ENCODE measurements around the gene GRAMD1A.

The GRAMD1A gene

DNA sequence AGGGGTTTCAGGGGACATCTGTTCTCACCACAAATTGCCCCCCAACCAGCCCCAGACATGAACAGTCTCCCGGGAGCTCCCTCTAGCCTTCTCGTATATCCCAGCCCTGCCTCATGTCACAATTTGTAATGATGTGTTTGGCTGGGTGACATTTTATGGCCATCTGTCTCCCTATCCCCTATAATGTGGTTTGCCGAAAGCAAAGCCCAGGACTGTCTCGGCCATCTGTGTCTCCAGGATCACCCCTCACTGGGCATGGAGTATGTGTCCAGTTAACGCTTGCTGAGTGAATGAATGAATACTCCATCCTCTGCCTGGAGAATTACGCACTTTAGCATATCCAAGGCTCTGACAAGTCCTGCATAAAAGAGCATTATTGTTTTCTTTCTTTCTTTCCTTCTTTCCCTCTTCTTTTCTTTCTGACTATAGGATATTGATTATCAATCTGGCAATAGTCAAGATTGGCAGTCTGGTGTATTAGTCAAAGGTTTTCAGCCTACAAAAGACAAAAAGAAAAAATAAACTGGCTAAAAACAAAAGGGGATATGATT is 56.5 kb downstream of the GRAMD1A start:
- WGBS = 87% methylated on average over 4 of the region's 6 CpGs
- no peaks in the 10 kb centered on the region for H3K79me1 ChIP-seq (replicated peaks; ENCODE audit: low read length, poor library complexity, severe bottlenecking)
- no peak overlapping the region for H4K91ac ChIP-seq (ENCODE audit: low read length)
- H2BK5ac ChIP-seq (ENCODE audit: low read depth, low read length, poor library complexity, severe bottlenecking) = no peak overlapping the region
- no peak overlapping the region for H3K4ac ChIP-seq (ENCODE audit: low read depth in 1 of 2, low read length in 2 of 2)
- no peaks in the 10 kb centered on the region for H3K36me3 ChIP-seq (ENCODE audit: control insufficient read depth in 1 of 2, insufficient read depth in 2 of 2, low read depth in 1 of 2, low read length in 2 of 2)
- no peak overlapping the region for H4K8ac ChIP-seq (ENCODE audit: low read length)
- no peak overlapping the region for H3K4me3 ChIP-seq (ENCODE audit: insufficient read depth in 1 of 2, low read depth in 1 of 2, low read length in 2 of 2)
- H2BK120ac ChIP-seq (ENCODE audit: low read depth, low read length) = no peak overlapping the region
- no peak overlapping the region for H3K14ac ChIP-seq (ENCODE audit: low read length in 2 of 2)
- H2AFZ ChIP-seq (ENCODE audit: low read depth, low read length) = no peak overlapping the region
- no peak overlapping the region for H2AK5ac ChIP-seq (ENCODE audit: low read length, severe bottlenecking)
- H3K4me2 ChIP-seq (ENCODE audit: low read length, poor library complexity, severe bottlenecking) = no peak overlapping the region
- no peaks in the 10 kb centered on the region for H3K4me1 ChIP-seq (ENCODE audit: control insufficient read depth, insufficient read depth, low read depth, low read length)
- no peaks in the 10 kb centered on the region for H3K9me3 ChIP-seq (ENCODE audit: control insufficient read depth, low read length)
- no peak overlapping the region for H3K18ac ChIP-seq (ENCODE audit: low read depth in 1 of 2, low read length in 2 of 2)
- peaks cover 25 to 34% of the 10 kb centered on the region in 2 experiments for H3K27me3 ChIP-seq (ENCODE audit: control insufficient read depth in 1 of 2, insufficient read depth in 1 of 2, low read length in 2 of 2)
- no peak overlapping the region for H3K9ac ChIP-seq (ENCODE audit: low read length)
- no peak overlapping the region for H2BK12ac ChIP-seq (ENCODE audit: low read length in 2 of 2)
- no peak overlapping the region for H3K27ac ChIP-seq (ENCODE audit: low read length, poor library complexity, severe bottlenecking)
- no peak for DNase-seq
- peak overlapping the region in 1 of 2 experiments; percentile 34 for H3K23ac ChIP-seq (ENCODE audit: low read length in 2 of 2)
- H2BK15ac ChIP-seq (ENCODE audit: low read depth, poor library complexity, severe bottlenecking) = no peak overlapping the region

DNA sequence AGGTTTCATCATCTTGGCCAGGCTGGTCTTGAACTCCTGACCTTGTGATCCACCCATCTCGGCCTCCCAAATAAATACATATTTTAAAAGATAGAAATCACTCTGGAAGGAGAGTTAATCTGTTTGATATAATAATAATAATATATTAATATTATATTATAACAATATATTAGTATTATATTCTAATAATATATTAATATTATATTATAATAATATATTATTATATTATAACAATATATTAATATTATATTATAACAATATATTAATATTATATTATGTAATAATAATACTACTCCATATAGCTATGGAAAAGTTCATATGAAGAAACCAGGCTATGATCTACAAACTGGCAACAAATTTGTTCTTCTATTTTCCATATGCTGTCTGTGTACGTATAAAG is 58.2 kb downstream of the GRAMD1A start:
- Histone ChIP-seq H2AK5ac (ENCODE audit: low read length, severe bottlenecking) (no peak overlapping the region), H2AFZ (ENCODE audit: low read depth, low read length) (no peak overlapping the region), H2BK15ac (ENCODE audit: low read depth, poor library complexity, severe bottlenecking) (no peak overlapping the region), H4K91ac (ENCODE audit: low read length) (no peak overlapping the region), H3K9ac (ENCODE audit: low read length) (no peak overlapping the region), H3K14ac (ENCODE audit: low read length in 2 of 2) (no peak overlapping the region), H3K9me3 (ENCODE audit: control insufficient read depth, low read length) (no peaks in the 10 kb centered on the region), H4K8ac (ENCODE audit: low read length) (no peak overlapping the region), H3K36me3 (ENCODE audit: control insufficient read depth in 1 of 2, insufficient read depth in 2 of 2, low read depth in 1 of 2, low read length in 2 of 2) (no peaks in the 10 kb centered on the region), H3K27me3 (ENCODE audit: control insufficient read depth in 1 of 2, insufficient read depth in 1 of 2, low read length in 2 of 2) (peaks cover 25 to 34% of the 10 kb centered on the region in 2 experiments), H3K4me1 (ENCODE audit: control insufficient read depth, insufficient read depth, low read depth, low read length) (no peaks in the 10 kb centered on the region), H3K4me3 (ENCODE audit: insufficient read depth in 1 of 2, low read depth in 1 of 2, low read length in 2 of 2) (no peak overlapping the region), H3K23ac (ENCODE audit: low read length in 2 of 2) (no peak overlapping the region), H3K27ac (ENCODE audit: low read length, poor library complexity, severe bottlenecking) (no peak overlapping the region), H3K18ac (ENCODE audit: low read depth in 1 of 2, low read length in 2 of 2) (no peak overlapping the region), H2BK5ac (ENCODE audit: low read depth, low read length, poor library complexity, severe bottlenecking) (no peak overlapping the region), H3K79me1 (replicated peaks; ENCODE audit: low read length, poor library complexity, severe bottlenecking) (no peaks in the 10 kb centered on the region), H3K4ac (ENCODE audit: low read depth in 1 of 2, low read length in 2 of 2) (no peak overlapping the region), H2BK120ac (ENCODE audit: low read depth, low read length) (no peak overlapping the region), H3K4me2 (ENCODE audit: low read length, poor library complexity, severe bottlenecking) (no peak overlapping the region), H2BK12ac (ENCODE audit: low read length in 2 of 2) (no peak overlapping the region)
- no peak for DNase-seq
- no CpG with 5 or more reads among the region's 2 CpGs for WGBS

DNA sequence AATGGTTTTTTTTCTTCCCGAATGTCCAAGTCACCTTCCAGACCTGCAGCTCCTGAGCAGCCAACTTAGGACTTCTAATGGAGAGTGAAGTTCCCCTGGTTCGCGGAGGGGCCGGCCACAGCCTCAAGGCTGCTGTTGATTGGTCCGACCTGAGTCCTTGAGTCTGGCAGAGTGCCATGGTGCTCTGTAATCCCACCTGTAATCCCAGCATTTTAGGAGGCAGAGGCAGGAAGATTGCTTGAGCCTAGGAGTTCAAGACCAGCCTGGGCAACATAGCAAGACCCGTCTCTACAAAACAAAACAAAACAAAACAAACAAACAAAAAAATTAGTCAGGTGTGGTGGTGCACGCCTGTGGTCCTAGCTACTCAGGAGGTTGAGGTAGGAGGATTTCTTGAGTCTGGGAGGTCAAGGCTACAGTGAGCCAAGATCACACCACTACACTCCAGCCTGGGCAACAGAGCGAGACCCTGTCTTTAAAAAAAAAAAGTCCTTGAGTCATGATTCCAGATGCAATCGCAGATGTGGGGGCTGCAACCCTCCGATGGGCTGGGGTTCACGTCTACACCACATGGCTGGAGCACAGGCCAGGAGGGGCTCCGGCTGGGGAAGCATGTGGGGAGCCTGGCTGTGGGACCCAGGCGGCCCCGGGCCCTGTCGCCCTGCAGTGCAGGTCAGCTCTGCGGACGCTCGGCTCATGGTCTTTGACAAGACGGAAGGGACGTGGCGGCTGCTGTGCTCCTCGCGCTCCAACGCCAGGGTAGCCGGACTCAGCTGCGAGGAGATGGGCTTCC is 59.1 kb downstream of the GRAMD1A start:
- Histone ChIP-seq H3K18ac (ENCODE audit: low read depth in 1 of 2, low read length in 2 of 2) (no peak overlapping the region), H3K27me3 (ENCODE audit: control insufficient read depth in 1 of 2, insufficient read depth in 1 of 2, low read length in 2 of 2) (peaks cover 25 to 34% of the 10 kb centered on the region in 2 experiments), H4K91ac (ENCODE audit: low read length) (no peak overlapping the region), H2BK5ac (ENCODE audit: low read depth, low read length, poor library complexity, severe bottlenecking) (no peak overlapping the region), H2BK15ac (ENCODE audit: low read depth, poor library complexity, severe bottlenecking) (no peak overlapping the region), H3K79me1 (replicated peaks; ENCODE audit: low read length, poor library complexity, severe bottlenecking) (no peaks in the 10 kb centered on the region), H3K9me3 (ENCODE audit: control insufficient read depth, low read length) (no peaks in the 10 kb centered on the region), H3K36me3 (ENCODE audit: control insufficient read depth in 1 of 2, insufficient read depth in 2 of 2, low read depth in 1 of 2, low read length in 2 of 2) (no peaks in the 10 kb centered on the region), H2BK12ac (ENCODE audit: low read length in 2 of 2) (no peak overlapping the region), H2AFZ (ENCODE audit: low read depth, low read length) (no peak overlapping the region), H3K9ac (ENCODE audit: low read length) (no peak overlapping the region), H3K4me2 (ENCODE audit: low read length, poor library complexity, severe bottlenecking) (no peak overlapping the region), H3K23ac (ENCODE audit: low read length in 2 of 2) (no peak overlapping the region), H2BK120ac (ENCODE audit: low read depth, low read length) (no peak overlapping the region), H3K14ac (ENCODE audit: low read length in 2 of 2) (no peak overlapping the region), H3K4me3 (ENCODE audit: insufficient read depth in 1 of 2, low read depth in 1 of 2, low read length in 2 of 2) (no peak overlapping the region), H2AK5ac (ENCODE audit: low read length, severe bottlenecking) (no peak overlapping the region), H3K4me1 (ENCODE audit: control insufficient read depth, insufficient read depth, low read depth, low read length) (no peaks in the 10 kb centered on the region), H3K4ac (ENCODE audit: low read depth in 1 of 2, low read length in 2 of 2) (no peak overlapping the region), H4K8ac (ENCODE audit: low read length) (no peak overlapping the region), H3K27ac (ENCODE audit: low read length, poor library complexity, severe bottlenecking) (no peak overlapping the region)
- DNase-seq = no peak
- WGBS = 88% methylated on average over 25 of the region's 26 CpGs

DNA sequence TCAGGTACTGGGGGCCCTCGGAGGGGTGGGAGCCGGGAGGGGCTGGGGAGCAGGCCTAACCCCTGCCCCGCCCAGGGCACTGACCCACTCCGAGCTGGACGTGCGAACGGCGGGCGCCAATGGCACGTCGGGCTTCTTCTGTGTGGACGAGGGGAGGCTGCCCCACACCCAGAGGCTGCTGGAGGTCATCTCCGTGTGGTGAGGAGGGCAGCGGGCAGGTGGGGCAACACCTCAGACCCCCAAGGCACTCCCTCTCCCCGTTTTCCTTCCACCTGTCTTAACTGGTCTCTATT is 59.6 kb downstream of the GRAMD1A start:
- Histone ChIP-seq H3K4me3 (ENCODE audit: insufficient read depth in 1 of 2, low read depth in 1 of 2, low read length in 2 of 2) (no peak overlapping the region), H2BK12ac (ENCODE audit: low read length in 2 of 2) (no peak overlapping the region)

More for the DNA sequence above, 59.6 kb downstream of the GRAMD1A start:
- Histone ChIP-seq H3K4me2 (ENCODE audit: low read length, poor library complexity, severe bottlenecking) (no peak overlapping the region), H3K9ac (ENCODE audit: low read length) (no peak overlapping the region), H2AFZ (ENCODE audit: low read depth, low read length) (no peak overlapping the region), H3K23ac (ENCODE audit: low read length in 2 of 2) (no peak overlapping the region), H3K79me1 (replicated peaks; ENCODE audit: low read length, poor library complexity, severe bottlenecking) (no peaks in the 10 kb centered on the region), H2AK5ac (ENCODE audit: low read length, severe bottlenecking) (no peak overlapping the region), H3K27me3 (ENCODE audit: control insufficient read depth in 1 of 2, insufficient read depth in 1 of 2, low read length in 2 of 2) (peaks cover 20 to 29% of the 10 kb centered on the region in 2 experiments), H4K91ac (ENCODE audit: low read length) (no peak overlapping the region), H4K8ac (ENCODE audit: low read length) (no peak overlapping the region), H2BK5ac (ENCODE audit: low read depth, low read length, poor library complexity, severe bottlenecking) (no peak overlapping the region), H3K14ac (ENCODE audit: low read length in 2 of 2) (no peak overlapping the region), H3K4me1 (ENCODE audit: control insufficient read depth, insufficient read depth, low read depth, low read length) (no peaks in the 10 kb centered on the region), H3K4ac (ENCODE audit: low read depth in 1 of 2, low read length in 2 of 2) (no peak overlapping the region), H2BK120ac (ENCODE audit: low read depth, low read length) (no peak overlapping the region), H2BK15ac (ENCODE audit: low read depth, poor library complexity, severe bottlenecking) (no peak overlapping the region), H3K27ac (ENCODE audit: low read length, poor library complexity, severe bottlenecking) (no peak overlapping the region), H3K36me3 (ENCODE audit: control insufficient read depth in 1 of 2, insufficient read depth in 2 of 2, low read depth in 1 of 2, low read length in 2 of 2) (no peaks in the 10 kb centered on the region), H3K18ac (ENCODE audit: low read depth in 1 of 2, low read length in 2 of 2) (no peak overlapping the region), H3K9me3 (ENCODE audit: control insufficient read depth, low read length) (no peaks in the 10 kb centered on the region)
- 89% methylated on average over 15 of the region's 15 CpGs for WGBS
- DNase-seq = no peak

All from mesenchymal stem cell (in vitro differentiated cells and primary cell).